HG03025 (cell line): ENCODE measurements around the gene RARS1.
"Not testable (repeated sequence)": the region's sequence is repeated elsewhere in the genome, so short reads cannot be mapped to it uniquely, and the experiment has no call there.

Experiments
- ATAC-seq: cut with Tn5 transposase; IDR thresholded peaks from one replicate; pipeline ENCODE4 v1.9.1; 2021; ENCODE audit warnings: mild to moderate bottlenecking, moderate library complexity; ENCODE audit not compliant: unreplicated experiment, low FRiP score

Gene RARS1

DNA sequence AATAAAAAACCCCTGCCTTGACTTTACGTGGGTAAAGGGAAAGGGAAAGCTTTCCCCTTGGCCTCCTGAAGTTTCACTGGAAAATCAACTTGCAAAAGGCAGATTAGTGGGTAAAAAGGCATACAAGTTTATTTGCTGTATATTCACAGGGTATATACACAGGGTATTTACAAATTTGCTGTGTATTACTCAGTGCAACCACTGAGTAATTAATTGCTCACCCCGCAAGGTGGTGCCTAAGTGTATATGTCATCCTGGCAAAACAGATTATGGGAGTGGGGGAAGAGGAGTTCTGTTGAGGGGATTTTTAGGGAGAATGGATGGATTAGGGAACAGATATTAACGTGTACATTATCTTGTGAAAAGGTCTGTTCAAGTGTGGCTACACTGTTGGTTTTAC is 7.1 kb upstream of the RARS1 start:
- ATAC-seq = no peak

DNA sequence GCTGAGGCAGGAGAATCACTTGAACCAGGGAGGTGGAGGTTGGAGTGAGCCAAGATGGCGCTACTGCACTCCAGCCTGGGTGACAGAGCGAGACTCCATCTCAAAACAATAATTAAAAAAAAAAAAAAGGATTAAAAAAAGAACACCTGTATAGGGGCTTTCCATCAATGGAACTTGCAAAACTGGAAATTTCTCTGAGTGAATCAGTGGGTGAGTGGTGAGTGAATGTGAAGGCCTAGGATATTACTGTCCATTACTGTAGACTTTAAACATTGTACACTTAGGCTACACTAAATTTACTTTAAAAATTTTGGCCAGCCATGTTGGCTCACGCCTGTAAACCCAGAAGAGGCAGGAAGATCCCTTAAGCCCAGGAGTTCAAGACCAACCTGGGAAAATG is 5.7 kb upstream of the RARS1 start:
- ATAC-seq = no peak

DNA sequence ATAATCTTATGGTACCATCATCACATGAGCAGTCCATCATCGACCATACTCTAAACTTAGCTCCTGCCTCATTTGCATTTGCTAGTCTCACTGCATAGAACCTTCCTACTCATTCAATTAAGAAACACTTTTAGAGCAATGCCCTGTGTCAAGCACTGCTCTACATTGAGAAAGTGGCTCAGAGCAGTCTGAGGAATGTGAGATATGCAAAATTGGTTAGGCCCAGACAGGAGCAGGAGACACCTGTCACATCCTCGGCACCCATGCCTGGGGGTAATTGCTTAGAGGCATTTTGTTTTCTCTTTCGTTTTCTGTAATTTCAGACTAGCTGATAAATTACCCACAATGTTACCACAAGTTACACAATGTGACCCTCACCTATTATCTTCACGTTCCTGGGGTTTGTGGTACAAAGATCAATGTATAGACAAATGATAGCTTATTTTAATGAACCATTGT is 4.9 kb upstream of the RARS1 start:
- peak; percentile 87 for ATAC-seq

DNA sequence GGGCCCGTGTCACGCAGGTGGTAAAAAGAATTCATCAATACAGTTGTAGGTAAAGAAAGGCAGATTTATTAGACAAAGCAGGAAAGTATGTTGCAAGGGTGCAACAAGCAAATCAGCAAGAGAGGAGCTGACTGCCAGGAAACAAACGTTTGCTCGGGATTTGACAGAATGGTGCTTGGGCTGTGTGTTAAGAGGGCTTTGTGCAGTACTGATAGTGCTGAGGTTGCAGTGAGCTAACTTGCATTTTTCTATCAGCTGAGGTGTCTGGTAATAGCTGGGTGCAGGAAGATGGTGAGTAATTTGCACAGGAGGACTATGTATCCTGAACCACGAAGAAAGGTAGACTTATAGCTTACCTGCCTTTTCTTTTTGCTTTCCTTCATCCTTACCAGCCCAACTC is 3.9 kb upstream of the RARS1 start:
- no peak for ATAC-seq

DNA sequence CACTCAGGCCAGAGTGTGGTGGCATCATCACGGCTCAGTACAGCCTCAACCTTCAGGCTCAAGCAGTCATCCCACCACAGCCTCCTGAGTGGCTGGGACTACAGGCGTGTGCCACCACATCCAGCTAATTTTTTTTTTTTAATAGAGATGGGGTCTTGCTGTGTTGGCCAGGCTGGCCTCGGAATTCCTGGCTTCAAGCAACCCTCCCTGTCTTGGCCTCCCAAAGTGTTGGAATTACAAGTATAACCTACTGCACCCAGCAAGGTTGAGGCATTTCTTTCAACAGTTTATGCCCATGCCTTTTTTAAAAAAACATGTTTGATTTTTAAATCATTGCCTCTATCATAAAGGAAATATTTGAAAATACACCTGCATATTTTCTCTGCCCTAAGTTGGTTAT is 2.8 kb downstream of the RARS1 start:
- no peak for ATAC-seq

DNA sequence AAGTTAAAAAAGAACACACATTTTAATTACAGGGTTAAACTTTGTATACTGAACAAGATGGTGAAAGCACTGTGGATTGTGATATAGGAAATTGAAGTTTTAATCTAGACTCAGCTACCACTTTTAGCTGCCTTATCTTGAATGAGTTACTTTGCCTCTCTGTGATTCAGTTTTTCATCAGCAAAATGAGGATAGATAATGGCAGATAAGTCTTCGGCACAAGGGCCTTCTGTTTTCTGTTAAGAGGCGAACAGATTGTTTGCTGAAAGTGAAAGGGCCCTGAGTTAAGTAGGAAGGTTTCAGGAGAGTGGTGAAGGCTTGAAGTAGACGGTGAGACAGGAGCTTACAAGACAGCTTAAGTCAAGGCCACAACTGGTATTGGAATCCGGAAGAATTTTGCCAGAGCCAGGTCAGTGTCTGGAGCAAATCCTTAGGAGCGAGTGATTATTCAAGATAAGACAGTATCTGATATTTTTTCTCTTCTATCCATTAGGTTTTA is 7.8 kb downstream of the RARS1 start:
- ATAC-seq = no peak

DNA sequence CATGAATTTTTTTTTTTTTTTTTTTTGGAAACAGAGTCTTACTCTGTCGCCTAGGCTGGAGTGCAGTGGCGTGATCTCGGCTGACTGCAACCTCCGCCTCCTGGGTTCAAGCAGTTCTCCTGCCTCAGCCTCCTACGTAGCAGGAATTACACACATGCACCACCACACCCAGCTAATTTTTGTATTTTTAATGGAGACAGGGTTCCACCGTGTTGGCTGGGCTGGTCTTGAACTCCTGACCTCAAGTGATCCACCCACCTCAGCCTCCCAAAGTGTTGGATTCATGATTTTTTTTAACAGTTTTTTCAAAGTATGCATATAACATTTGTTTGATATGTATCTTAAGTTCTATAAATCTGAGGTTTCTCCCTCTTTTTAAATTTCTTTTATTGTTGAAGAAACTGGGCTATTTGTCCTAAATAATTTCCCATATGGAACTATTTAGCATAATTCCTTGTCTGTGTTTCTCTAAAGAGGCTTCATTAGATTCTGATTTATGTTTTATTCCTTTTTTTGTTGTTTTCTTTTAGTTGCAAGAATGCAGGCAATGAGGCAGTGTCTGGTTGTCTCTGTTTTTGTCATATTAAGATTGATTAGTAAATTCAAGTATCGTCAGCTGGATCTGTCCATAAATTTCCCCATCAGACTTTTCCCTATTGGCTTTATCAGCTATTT is 16.4 kb downstream of the RARS1 start:
- ATAC-seq = no peak

DNA sequence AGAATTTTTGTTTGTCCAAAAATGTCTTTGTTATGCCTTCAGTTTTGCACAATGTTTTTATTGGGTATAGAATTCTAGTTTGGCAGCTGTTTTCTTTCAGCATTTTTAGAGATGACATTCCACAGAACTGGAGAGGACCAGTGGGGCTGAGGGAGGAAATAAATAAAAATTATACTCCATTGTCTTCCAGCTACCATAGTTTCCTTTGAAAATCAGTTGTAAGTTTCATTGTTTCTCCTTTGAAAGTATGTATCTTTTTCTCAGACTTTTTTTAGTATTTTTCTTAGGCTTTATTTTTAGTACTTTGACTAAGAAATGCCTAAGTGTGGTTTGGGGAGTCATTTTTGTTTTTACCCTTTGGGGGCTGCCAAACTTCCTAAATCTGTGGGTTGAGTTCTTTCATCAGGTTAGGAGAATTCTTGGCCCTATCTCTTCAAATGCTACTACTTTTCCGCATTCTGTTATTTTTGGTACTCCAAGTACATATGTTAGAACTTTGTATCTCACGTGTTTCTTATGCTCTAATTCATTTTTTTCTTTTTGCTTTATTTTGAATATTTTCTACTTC is 27.7 kb downstream of the RARS1 start:
- no peak for ATAC-seq

DNA sequence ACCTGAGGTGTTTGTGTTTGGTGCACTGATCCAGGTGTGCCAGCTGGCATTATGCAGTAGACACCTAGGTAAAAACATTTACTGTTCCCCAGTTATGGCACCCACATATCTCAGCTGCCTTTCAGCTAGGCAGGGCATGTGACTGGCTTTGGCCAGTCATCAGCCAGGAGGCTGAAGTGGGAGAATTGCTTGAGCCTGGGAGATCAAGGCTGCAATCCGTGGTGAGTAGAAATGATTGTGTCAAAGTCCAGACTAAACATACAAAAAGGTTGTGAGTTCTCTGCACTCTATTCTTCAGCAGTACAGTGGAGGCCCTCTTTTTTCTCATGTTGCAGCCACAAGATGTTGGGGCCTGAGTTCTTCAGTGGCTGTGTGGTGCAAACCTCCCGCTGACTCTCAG is 39.6 kb downstream of the RARS1 start:
- ATAC-seq = no peak

DNA sequence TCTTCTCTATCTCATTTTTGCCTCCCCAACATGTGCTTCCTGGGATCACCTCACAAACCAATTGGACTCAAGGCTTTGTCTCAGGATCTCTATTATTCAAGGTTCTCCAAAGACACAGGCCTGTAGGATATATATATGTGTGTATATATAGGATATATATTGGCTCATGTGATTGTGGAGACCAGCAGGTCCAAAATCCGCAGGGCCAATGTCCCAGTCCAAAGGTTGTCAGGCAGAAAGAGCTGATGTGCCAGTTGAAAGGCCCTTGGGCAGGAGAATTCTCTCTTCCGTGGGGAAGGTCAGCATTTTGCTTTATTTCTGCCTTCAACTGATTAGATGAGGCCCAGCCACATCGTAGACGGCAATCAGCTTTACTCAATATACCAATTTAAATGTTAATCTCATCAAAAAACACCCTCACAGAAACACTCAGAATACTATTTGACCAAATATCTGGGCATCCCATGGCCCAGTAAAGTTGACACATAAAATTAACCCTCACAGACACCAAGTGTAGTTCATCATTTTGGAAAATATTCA is 41.6 kb downstream of the RARS1 start:
- no peak for ATAC-seq

DNA sequence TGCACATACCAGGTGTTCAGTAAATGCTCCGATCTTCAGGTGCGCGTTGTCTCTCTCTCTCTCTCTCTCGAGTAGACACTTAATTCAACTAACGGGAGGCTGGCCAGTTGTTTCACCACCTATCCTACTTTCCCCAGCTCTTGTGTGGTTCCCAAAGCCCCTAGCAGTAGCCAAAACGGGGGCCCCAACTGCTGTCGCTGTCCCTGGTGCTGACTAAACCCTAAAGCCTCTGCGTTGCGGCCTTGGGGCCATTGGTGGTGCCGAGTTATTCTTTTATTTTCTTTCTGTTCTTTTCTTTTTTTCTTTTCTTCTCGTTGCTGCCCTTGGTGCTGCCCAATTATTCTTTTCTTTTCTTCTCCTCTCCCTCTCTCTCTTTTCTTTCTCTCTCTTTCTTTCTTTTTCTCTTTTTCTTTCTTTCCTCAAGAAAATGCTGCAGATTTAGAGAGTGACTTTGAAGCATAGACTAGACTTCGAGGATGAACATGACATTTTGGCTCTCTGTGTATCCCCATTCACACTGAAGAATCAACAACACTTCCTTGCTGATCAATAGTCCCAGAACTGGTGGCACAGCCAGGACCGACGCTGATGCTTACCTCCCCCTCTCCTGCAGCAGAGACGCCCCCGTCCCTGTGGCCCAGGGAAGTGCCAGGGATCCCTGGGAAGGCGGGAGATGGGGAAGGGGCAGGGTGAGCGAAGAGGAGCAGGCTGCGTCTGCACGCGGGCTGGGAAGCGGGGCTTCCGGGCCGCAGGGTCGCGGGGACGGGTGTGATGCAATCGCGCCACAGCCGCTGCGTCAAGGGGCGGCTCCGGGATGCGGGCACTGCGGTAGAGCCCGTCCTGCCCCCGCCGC is 42.5 kb downstream of the RARS1 start, which contains the start of gene FBLL1:
TSS of gene FBLL1 (plus strand) at position 785 of the 853 bp plus-strand sequence. CDS start 200 bp downstream, outside the sequence.
- ATAC-seq = no peak

DNA sequence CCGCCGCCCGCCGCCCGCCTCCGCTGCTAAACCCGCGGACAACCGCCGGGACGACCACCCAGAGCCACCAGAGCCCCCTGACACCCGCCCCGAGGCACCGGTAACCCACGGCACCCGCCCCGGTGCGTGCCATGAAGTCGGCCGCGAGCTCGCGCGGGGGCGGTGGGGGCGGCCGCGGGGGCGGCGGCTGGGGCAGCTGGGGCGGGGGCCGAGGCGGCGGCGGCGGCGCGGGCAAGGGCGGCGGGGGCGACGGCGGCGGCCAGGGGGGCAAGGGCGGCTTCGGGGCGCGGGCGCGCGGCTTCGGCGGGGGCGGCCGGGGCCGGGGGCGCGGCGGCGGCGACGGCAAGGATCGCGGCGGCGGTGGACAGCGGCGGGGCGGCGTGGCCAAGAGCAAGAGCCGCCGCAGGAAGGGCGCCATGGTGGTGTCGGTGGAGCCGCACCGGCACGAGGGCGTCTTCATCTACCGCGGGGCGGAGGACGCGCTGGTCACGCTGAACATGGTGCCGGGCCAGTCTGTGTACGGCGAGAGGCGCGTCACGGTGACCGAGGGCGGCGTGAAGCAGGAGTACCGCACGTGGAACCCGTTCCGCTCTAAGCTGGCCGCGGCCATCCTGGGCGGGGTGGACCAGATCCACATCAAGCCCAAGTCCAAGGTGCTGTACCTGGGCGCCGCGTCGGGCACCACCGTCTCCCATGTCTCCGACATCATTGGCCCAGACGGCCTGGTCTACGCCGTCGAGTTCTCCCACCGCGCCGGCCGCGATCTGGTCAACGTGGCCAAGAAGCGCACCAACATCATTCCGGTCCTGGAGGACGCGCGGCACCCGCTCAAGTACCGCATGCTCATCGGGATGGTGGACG is 43.3 kb downstream of the RARS1 start:
- no peak for ATAC-seq

DNA sequence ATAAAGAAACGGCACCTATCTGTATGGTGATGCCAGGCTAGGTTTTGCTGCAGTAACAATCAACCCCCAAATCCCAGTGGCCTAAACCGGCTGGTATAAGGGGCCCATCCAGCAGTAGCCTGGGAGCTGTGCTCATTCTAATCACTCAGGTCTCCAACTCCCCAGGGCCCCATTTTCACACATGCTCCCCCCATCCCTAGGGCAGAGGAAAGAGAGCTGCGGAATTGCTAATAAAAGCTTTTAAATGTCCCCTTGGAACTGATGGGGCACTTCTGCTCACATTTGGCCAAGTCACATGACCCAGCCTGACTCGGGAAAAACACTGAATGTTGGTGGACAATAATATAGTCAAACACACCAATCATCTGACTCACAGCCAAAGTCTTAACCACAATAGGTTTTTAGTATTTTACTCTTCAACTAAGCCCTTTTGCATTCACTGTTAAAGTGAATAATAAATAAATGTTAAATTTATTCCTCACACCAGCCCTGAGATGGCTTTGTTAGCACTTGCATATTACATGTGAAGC is 44.4 kb downstream of the RARS1 start:
- ATAC-seq = no peak

DNA sequence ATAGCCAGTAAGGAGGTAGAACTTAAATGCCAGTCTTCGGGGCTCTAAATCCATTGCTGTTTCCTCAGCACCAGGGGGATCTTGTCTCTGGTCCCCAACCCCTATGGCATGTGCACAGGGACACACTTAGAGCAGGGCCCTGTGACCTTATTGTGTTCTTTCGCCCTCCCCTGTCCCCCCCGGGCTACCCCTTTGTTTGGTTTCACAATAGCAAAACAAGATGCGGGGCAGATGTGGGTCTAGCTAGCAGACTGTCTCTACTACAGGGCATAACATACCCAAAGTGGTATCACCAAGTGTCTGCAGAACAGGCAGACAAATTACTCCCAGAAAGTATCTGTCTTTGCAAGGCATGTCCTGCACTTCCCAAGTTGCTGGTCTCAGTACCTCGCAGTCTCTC is 44.9 kb downstream of the RARS1 start:
- no peak for ATAC-seq

DNA sequence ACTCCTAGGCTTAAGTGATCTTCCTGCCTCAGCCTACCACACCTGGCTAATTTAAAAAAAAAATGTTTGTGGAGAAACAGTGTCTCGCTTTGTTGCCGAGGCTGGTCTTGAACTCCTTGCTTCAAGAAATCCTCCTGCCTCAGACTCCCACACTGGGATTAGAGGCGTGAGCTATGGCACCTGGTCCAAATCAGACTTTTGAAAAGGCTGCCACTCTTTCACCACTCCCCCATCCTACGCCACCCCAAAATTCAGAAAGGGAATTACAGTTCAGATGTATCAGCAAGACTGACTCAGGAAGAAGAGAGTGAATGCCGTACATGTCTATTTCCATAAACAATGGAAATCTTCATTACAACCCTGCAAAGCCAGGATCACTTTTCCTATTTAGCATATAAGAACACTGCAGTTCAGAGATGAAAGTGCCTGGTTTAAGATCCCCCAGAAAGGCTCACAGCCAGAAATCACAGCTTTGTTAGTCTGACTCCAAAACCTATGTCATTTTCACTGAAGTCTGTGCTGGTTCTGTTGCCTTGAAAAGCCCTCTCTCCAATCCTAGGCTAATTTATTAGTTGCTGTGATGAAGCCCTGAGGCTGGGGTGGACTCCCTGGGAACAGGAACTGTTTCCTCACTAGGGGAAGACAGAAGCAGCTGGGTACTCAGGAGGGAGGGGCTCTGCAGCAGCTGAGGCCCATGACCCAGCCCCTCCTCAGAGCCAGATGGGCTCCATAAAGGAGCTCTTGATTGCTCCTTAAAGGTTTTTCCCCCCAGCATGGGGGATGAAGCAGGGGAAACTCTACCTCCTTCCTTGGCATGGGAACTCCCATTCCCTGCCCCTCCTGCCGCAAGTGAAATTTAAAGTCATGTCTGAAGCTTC is 46.0 kb downstream of the RARS1 start:
- ATAC-seq = no peak

DNA sequence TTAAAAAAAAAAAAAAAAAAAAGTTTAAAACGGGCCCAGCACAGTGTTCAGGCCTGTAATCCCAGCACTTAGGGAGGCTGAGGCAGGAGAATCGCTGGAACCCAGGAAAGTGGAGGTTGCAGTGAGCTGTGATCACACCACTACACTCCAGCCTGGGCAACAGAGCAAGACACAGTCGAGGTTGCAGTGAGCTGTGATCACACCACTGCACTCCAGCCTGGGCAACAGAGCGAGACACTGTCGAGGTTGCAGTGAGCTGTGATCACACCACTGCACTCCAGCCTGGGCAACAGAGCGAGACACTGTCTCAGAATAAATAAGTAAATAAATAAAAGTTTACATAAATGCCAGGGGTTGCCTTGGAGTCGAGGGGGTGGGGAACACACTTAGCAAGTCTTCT is 48.1 kb downstream of the RARS1 start:
- ATAC-seq = not testable (repeated sequence)

DNA sequence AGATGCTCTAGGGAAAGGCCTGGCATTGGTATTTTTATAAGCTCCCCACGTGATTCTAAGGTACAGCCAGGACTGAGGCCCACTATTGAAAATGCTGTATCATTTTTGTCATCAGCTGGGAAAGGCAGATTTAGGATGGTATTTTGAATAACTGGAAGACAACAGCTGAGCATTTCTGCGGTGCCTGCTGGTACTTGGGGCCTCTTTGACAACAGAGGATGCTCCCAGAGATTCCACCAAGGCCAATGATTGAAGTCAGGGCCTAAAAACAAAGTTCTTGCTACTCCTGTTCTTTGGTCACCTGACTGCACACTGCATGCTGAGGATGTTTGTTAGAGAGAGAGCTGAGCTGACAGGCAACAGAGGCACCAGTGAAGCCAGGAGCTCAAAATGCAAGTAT is 50.9 kb downstream of the RARS1 start:
- ATAC-seq = no peak

DNA sequence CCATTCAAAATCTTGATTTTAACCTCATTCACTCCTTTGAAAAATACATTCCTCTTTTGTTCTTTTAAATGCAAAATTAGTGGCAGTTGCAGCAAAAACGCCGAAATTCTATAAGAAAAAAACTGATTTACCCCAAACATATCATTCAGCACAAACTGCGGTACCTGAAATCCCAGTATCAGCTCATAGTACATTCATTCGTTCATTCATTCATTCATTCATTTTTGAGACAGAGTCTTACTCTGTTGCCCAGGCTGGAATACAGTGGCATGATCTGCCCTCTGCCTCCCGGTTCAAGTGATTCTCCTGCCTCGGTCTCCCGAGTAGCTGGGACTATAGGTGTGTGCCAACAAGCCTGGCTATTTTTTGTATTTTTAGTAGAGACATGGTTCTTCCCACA is 63.3 kb downstream of the RARS1 start:
- ATAC-seq = no peak

DNA sequence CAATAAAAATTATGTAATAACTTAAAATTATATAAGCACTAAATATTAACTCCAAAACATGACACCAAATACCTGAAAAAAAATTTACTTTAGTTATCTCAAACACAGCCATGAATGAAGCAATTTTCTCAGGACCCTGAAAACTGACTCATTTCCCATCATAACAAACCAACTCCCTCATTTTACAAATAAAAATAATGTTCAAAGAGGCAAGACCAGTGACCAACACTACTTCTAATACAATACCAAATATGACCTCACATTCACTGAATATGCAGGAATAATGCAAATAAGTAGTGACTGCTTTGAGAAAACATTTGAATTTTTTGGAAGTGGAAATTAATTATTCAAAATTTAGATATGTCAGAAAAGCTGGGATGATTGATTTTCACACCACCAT is 64.4 kb downstream of the RARS1 start:
- no peak for ATAC-seq
